Vagina (tissue), 2 donors: ENCODE measurements around the gene SPAST.

ENCODE experiments used
- POLR2A ChIP-seq, 2 donors: fragments of 450-650 bp; IDR thresholded peaks; one replicate each; pipeline ENCODE4 v1.6.1; 2017; ENCODE audit warnings: antibody characterized with exemption in 2 of 2, mild to moderate bottlenecking in 2 of 2, moderate library complexity in 2 of 2
- POLR2AphosphoS5 ChIP-seq, 2 donors: sonication (generic); formaldehyde crosslinking; IDR thresholded peaks; one replicate each; pipeline ENCODE4 v1.9.0; 2017; ENCODE audit warnings: antibody characterized with exemption in 2 of 2, mild to moderate bottlenecking in 2 of 2, low read depth in 1 of 2; ENCODE audit not compliant: insufficient read depth in 1 of 2
- TF ChIP-seq, protein P1 (sequence below), 3 experiments: fragments of 450-650 bp in 2 of 3; fragments of 200-600 bp in 1 of 3; sonication (generic) in 1 of 3; IDR thresholded peaks; one replicate each; pipeline ENCODE4 v1.5.1; 2017 to 2019; ENCODE audit warnings: antibody characterized with exemption in 3 of 3, mild to moderate bottlenecking in 2 of 3, moderate library complexity in 2 of 3

DNA sequence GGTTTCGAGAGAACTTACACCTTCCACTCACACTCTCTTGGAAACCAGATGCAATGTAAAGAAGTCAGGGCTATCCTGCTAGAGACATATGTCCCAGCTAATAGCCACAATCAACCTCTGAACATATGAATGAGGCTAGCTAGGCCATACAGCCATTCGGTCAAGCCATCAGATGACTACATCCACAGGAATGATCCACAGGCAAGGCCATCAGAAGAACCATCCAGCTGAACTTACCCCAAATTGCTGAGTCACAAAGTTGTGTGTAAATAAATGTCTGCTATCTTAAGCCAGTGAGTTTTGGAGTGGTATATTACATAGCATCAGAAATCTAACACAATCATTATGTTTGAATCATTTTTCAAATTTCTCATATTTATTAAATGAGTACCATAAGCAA lies 5.2 kb upstream of the SPAST start:
- TF ChIP-seq, protein P1, sequence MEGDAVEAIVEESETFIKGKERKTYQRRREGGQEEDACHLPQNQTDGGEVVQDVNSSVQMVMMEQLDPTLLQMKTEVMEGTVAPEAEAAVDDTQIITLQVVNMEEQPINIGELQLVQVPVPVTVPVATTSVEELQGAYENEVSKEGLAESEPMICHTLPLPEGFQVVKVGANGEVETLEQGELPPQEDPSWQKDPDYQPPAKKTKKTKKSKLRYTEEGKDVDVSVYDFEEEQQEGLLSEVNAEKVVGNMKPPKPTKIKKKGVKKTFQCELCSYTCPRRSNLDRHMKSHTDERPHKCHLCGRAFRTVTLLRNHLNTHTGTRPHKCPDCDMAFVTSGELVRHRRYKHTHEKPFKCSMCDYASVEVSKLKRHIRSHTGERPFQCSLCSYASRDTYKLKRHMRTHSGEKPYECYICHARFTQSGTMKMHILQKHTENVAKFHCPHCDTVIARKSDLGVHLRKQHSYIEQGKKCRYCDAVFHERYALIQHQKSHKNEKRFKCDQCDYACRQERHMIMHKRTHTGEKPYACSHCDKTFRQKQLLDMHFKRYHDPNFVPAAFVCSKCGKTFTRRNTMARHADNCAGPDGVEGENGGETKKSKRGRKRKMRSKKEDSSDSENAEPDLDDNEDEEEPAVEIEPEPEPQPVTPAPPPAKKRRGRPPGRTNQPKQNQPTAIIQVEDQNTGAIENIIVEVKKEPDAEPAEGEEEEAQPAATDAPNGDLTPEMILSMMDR (IDR thresholded peaks at IDR 0.05), result no peak
- no peak for TF ChIP-seq POLR2A (IDR thresholded peaks at IDR 0.05)
- no peak for TF ChIP-seq POLR2AphosphoS5 (IDR thresholded peaks at IDR 0.05; ENCODE audit: insufficient read depth in 1 of 2, low read depth in 1 of 2)
